HCT116 (cell line): ENCODE data around the gene C1QTNF12. TPM values are rescaled to one million over a fixed set of nuclear protein-coding genes. Genes with fewer than 3 reads are reported as not detected.

ENCODE experiments used
- ATAC-seq: fragments of 200-7000 bp; cut with Tn5 transposase; 2 replicates; pipeline ENCODE4 v1.9.1; 2020; ENCODE audit warnings: mild to moderate bottlenecking, moderate library complexity
- BruUV-seq: library from RNA; stranded (reverse); fragments of 400-500 nt; replicated peaks from 2 replicates; lab custom pipeline; 2021; lab: Mats Ljungman, UMichigan
- CTCF ChIA-PET: fragments of 300-600 bp; sonication (Branson Sonifier 250); formaldehyde crosslinking; loops from one replicate; lab custom pipeline; 2021; ENCODE audit warnings: antibody characterized with exemption; lab: Charles Lee
- POLR2A ChIA-PET: fragments of 300-600, 350-600 bp; sonication (Branson Sonifier 250); formaldehyde crosslinking; loops from one replicate; lab custom pipeline; 2021; ENCODE audit warnings: antibody characterized with exemption; lab: Charles Lee
- RAD21 ChIA-PET, 2 experiments: fragments of 300-600 bp; sonication (Branson Sonifier 250); formaldehyde crosslinking; loops; one replicate each; lab custom pipeline; 2023; ENCODE audit warnings: low total read pairs in 2 of 2; ENCODE audit not compliant: uncharacterized antibody in 2 of 2, unreplicated experiment in 2 of 2, low non-redundant PET in 1 of 2; lab: Charles Lee
- DNase-seq: peaks from one replicate; pipeline ENCODE4 v3.0.0-alpha.2; 2010; ENCODE audit warnings: low read depth, low spot score
- H2AFZ ChIP-seq: fragments of 200-600 bp; shearing (Covaris generic), sonication (generic); 2 replicates; pipeline ENCODE4 v1.6.1; 2017; ENCODE audit warnings: low read depth, mixed run types, mixed read lengths, antibody characterized with exemption, low read length; ENCODE audit not compliant: poor library complexity, severe bottlenecking
- H3K27ac ChIP-seq: 2 replicates; pipeline ENCODE4 v1.5.1; 2012; ENCODE audit warnings: low read depth, low read length
- H3K27me3 ChIP-seq: fragments of 200-600 bp; sonication (generic); 2 replicates; pipeline ENCODE4 v1.6.1; 2016; ENCODE audit warnings: mixed run types, low read length, mixed read lengths; ENCODE audit not compliant: insufficient read depth
- H3K36me3 ChIP-seq, 2 experiments: fragments of 200-500 bp in 1 of 2; fragments of 200-600 bp in 1 of 2; sonication (Bioruptor generic) in 1 of 2; sonication (generic) in 1 of 2; 2 replicates each; pipeline versions ENCODE4 v1.5.1 to v1.6.1; 2014 to 2016; ENCODE audit warnings: low read length in 2 of 2, inconsistent platforms in 1 of 2, mixed read lengths in 1 of 2, mixed run types in 1 of 2; ENCODE audit not compliant: insufficient read depth in 2 of 2, control insufficient read depth in 1 of 2
- H3K4me1 ChIP-seq, 2 experiments: fragments of 200-600 bp in 1 of 2; sonication (generic) in 1 of 2; 2 replicates each; pipeline versions ENCODE4 v1.5.1 to v1.6.1; 2012 to 2017; ENCODE audit warnings: low read length in 2 of 2, inconsistent platforms in 1 of 2, mild to moderate bottlenecking in 1 of 2, mixed read lengths in 1 of 2, mixed run types in 1 of 2, moderate library complexity in 1 of 2; ENCODE audit not compliant: insufficient read depth in 2 of 2, control insufficient read depth in 1 of 2
- H3K4me2 ChIP-seq: fragments of 200-600 bp; sonication (generic); 2 replicates; pipeline ENCODE4 v1.6.1; 2017; ENCODE audit warnings: mixed run types, low read length, mixed read lengths
- H3K4me3 ChIP-seq, 2 experiments: fragments of 200-600 bp in 1 of 2; sonication (generic) in 1 of 2; replicated peaks in 1 of 2; 2 replicates each; pipeline ENCODE4 v1.5.1; 2011 to 2016; ENCODE audit warnings: low read length in 2 of 2, control low read depth in 1 of 2, low read depth in 1 of 2, mild to moderate bottlenecking in 1 of 2, mixed read lengths in 1 of 2, mixed run types in 1 of 2
- H3K79me2 ChIP-seq: fragments of 200-600 bp; sonication (generic); 2 replicates; pipeline ENCODE4 v1.6.1; 2017; ENCODE audit warnings: mild to moderate bottlenecking, mixed run types, low read length, moderate library complexity, mixed read lengths; ENCODE audit not compliant: insufficient read depth
- H3K9ac ChIP-seq: fragments of 200-600 bp; sonication (generic); 2 replicates; pipeline ENCODE4 v1.6.1; 2016; ENCODE audit warnings: low read length, mixed read lengths
- H3K9me2 ChIP-seq: fragments of 200-600 bp; sonication (generic), shearing (Covaris generic); 2 replicates; pipeline ENCODE4 v1.6.1; 2017; ENCODE audit warnings: mixed run types, mild to moderate bottlenecking, moderate library complexity; ENCODE audit not compliant: insufficient read depth
- H3K9me3 ChIP-seq, 2 experiments: fragments of 200-500 bp in 1 of 2; fragments of 200-600 bp in 1 of 2; sonication (Bioruptor generic) in 1 of 2; sonication (generic) in 1 of 2; 2 replicates each; pipeline ENCODE4 v1.6.1; 2014 to 2017; ENCODE audit warnings: low read length in 2 of 2, mixed read lengths in 2 of 2, inconsistent platforms in 1 of 2, low read depth in 1 of 2, mild to moderate bottlenecking in 1 of 2, mixed run types in 1 of 2, moderate library complexity in 1 of 2; ENCODE audit not compliant: control insufficient read depth in 1 of 2, insufficient read depth in 1 of 2
- H4K20me1 ChIP-seq: fragments of 200-600 bp; sonication (generic), shearing (Covaris generic); 2 replicates; pipeline ENCODE4 v1.6.1; 2017; ENCODE audit warnings: mixed run types, mild to moderate bottlenecking, moderate library complexity; ENCODE audit not compliant: insufficient read depth
- CEBPB ChIP-seq: IDR thresholded peaks from 2 replicates; pipeline ENCODE4 v1.6.1; 2012; ENCODE audit warnings: low read depth
- EZH2phosphoT487 ChIP-seq: fragments of 200-600 bp; IDR thresholded peaks from 2 replicates; pipeline ENCODE4 v1.6.1; 2018; ENCODE audit warnings: antibody characterized with exemption, borderline replicate concordance
- FOSL1 ChIP-seq: IDR thresholded peaks from 2 replicates; pipeline ENCODE4 v1.6.1; 2012; ENCODE audit warnings: low read depth
- SP1 ChIP-seq: IDR thresholded peaks from 2 replicates; pipeline ENCODE4 v1.6.1; 2012; ENCODE audit warnings: low read depth
- ZNF274 ChIP-seq: fragments of 200-500 bp; sonication (Bioruptor generic); IDR thresholded peaks from 2 replicates; pipeline ENCODE4 v1.6.1; 2014; ENCODE audit warnings: mild to moderate bottlenecking, low read depth, low read length, inconsistent platforms
- intact Hi-C: fragments of 100-400 bp; cut with micrococcal nuclease; formaldehyde crosslinking; loops from 2 replicates; pipeline ENCODE4 v1.10.0; 2022
- total RNA-seq: library from RNA; stranded (reverse); gene quantifications from one replicate; pipeline ENCODE4 v1.2.1, GENCODE V29; 2021; ENCODE audit not compliant: unreplicated experiment
- TF ChIP-seq, protein P1 (sequence below): IDR thresholded peaks from 2 replicates; pipeline ENCODE4 v1.6.1; 2012; ENCODE audit warnings: low read depth

The C1QTNF12 gene
- total RNA-seq, 1 experiment from 2014 or later = 6.9 TPM

DNA sequence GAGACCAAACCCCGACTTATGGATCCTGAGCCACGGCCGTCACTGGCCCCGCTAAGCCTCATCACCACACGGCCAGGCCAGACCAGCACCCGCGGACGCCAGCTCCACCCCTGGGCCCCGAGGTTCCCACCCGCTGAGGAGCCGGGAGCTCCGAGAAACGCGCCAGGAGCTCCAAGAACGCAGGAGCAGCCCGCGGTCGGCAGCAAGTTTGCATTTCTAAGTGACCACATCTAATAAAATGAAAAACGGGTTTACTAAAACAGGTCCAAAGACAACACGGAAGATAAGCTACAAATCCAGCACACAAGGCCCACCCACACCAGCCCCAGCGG lies 8.1 kb upstream of the C1QTNF12 start:
- H3K27ac ChIP-seq = no peak overlapping the region
- H3K9ac ChIP-seq = no peak overlapping the region
- H2AFZ ChIP-seq = no peak overlapping the region
- H4K20me1 ChIP-seq = no peaks in the 10 kb centered on the region
- DNase-seq (no peak), ATAC-seq (no peak)
- no peak for TF ChIP-seq FOSL1
- TF ChIP-seq ZNF274 = no peak
- no peak for TF ChIP-seq EZH2phosphoT487
- TF ChIP-seq, protein P1, sequence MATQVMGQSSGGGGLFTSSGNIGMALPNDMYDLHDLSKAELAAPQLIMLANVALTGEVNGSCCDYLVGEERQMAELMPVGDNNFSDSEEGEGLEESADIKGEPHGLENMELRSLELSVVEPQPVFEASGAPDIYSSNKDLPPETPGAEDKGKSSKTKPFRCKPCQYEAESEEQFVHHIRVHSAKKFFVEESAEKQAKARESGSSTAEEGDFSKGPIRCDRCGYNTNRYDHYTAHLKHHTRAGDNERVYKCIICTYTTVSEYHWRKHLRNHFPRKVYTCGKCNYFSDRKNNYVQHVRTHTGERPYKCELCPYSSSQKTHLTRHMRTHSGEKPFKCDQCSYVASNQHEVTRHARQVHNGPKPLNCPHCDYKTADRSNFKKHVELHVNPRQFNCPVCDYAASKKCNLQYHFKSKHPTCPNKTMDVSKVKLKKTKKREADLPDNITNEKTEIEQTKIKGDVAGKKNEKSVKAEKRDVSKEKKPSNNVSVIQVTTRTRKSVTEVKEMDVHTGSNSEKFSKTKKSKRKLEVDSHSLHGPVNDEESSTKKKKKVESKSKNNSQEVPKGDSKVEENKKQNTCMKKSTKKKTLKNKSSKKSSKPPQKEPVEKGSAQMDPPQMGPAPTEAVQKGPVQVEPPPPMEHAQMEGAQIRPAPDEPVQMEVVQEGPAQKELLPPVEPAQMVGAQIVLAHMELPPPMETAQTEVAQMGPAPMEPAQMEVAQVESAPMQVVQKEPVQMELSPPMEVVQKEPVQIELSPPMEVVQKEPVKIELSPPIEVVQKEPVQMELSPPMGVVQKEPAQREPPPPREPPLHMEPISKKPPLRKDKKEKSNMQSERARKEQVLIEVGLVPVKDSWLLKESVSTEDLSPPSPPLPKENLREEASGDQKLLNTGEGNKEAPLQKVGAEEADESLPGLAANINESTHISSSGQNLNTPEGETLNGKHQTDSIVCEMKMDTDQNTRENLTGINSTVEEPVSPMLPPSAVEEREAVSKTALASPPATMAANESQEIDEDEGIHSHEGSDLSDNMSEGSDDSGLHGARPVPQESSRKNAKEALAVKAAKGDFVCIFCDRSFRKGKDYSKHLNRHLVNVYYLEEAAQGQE = no peak
- no peak for TF ChIP-seq SP1
- TF ChIP-seq CEBPB = no peak
- no peaks in the 10 kb centered on the region for H3K9me2 ChIP-seq
- intact Hi-C loops = no loop called here
- POLR2A ChIA-PET = no interaction called here
- H3K27me3 ChIP-seq = no peaks in the 10 kb centered on the region
- RAD21 ChIA-PET = no interaction called here
- H3K4me3 ChIP-seq = no peak overlapping the region
- no peaks in the 10 kb centered on the region; the same call in 1 of the 2 replicates for H3K79me2 ChIP-seq
- peaks cover 11 to 34% of the 10 kb centered on the region in 2 experiments; a peak in 3 of 4 replicates for H3K36me3 ChIP-seq
- H3K9me3 ChIP-seq = no peaks in the 10 kb centered on the region
- H3K4me2 ChIP-seq = no peak overlapping the region
- BruUV-seq = no TSS peak
- H3K4me1 ChIP-seq = peaks cover 4 to 8% of the 10 kb centered on the region in 2 experiments; a peak in 3 of 4 replicates
- CTCF ChIA-PET = no interaction called here
